SK-N-SH treated with all-trans-retinoic acid at 6 μM for 48 hours (cell line): ENCODE data around the gene MAGI3.

ENCODE experiments used
- ARNTL ChIP-seq: fragments of 450-650 bp; formaldehyde crosslinking; IDR thresholded peaks from 2 replicates; pipeline ENCODE4 v1.5.0; 2020; ENCODE audit warnings: low read depth, mild to moderate bottlenecking, moderate library complexity, borderline replicate concordance
- ISL1 ChIP-seq: fragments of 250-450 bp; sonication (Bioruptor Pico); IDR thresholded peaks from 2 replicates; pipeline ENCODE4 v2.1.2; 2022; ENCODE audit warnings: mild to moderate bottlenecking, moderate library complexity
- OSR1 ChIP-seq: fragments of 250-450 bp; sonication (Bioruptor Pico); IDR thresholded peaks from 2 replicates; pipeline ENCODE4 v1.8.0; 2022; ENCODE audit warnings: moderate library complexity, mild to moderate bottlenecking, inconsistent platforms
- PATZ1 ChIP-seq: fragments of 250-450 bp; sonication (Bioruptor Pico); IDR thresholded peaks from 2 replicates; pipeline ENCODE4 v1.8.0; 2020; ENCODE audit warnings: mild to moderate bottlenecking, moderate library complexity, borderline replicate concordance
- RARB ChIP-seq: fragments of 250-450 bp; sonication (Bioruptor Pico); IDR thresholded peaks from 2 replicates; pipeline ENCODE4 v1.8.0; 2021; ENCODE audit warnings: mild to moderate bottlenecking, moderate library complexity
- TCF4 ChIP-seq: fragments of 250-450 bp; sonication (Bioruptor Pico); IDR thresholded peaks from 2 replicates; pipeline ENCODE4 v1.8.0; 2021; ENCODE audit warnings: mild to moderate bottlenecking, moderate library complexity, borderline replicate concordance
- TOX ChIP-seq: fragments of 250-450 bp; sonication (Bioruptor Pico); IDR thresholded peaks from 2 replicates; pipeline ENCODE4 v1.8.0; 2021; ENCODE audit warnings: mild to moderate bottlenecking, moderate library complexity, borderline replicate concordance
- TSHZ2 ChIP-seq: fragments of 250-450 bp; sonication (Bioruptor Pico); IDR thresholded peaks from 2 replicates; pipeline ENCODE4 v1.5.0; 2020; ENCODE audit warnings: mild to moderate bottlenecking, moderate library complexity
- ZC3H10 ChIP-seq: fragments of 250-450 bp; sonication (Bioruptor Pico); IDR thresholded peaks from 2 replicates; pipeline ENCODE4 v1.5.1; 2021; ENCODE audit warnings: mild to moderate bottlenecking, moderate library complexity
- ZFP3 ChIP-seq: fragments of 250-450 bp; sonication (Bioruptor Pico); IDR thresholded peaks from 2 replicates; pipeline ENCODE4 v1.5.0; 2020; ENCODE audit warnings: mild to moderate bottlenecking, moderate library complexity
- ZNF565 ChIP-seq: fragments of 450-650 bp; formaldehyde crosslinking; conservative IDR thresholded peaks from 2 replicates; pipeline ENCODE4 v1.5.0; 2020; ENCODE audit warnings: low read depth, mild to moderate bottlenecking, moderate library complexity
- TF ChIP-seq, protein P1 (sequence below): fragments of 250-450 bp; sonication (Bioruptor Pico); IDR thresholded peaks from 2 replicates; pipeline ENCODE4 v1.5.1; 2020; ENCODE audit warnings: low read depth, mild to moderate bottlenecking, moderate library complexity

- TF ChIP-seq RARB (no peak), PATZ1 (no peak), TOX (CRISPR knock-in tag) (no peak), ISL1 (CRISPR knock-in tag) (no peak), TSHZ2 (CRISPR knock-in tag) (no peak), ZC3H10 (CRISPR knock-in tag) (no peak), TCF4 (CRISPR knock-in tag) (no peak), ZFP3 (CRISPR knock-in tag) (no peak), OSR1 (CRISPR knock-in tag) (no peak), ARNTL (CRISPR knock-in tag) (no peak), ZNF565 (CRISPR knock-in tag) (no peak)
- TF ChIP-seq, protein P1, sequence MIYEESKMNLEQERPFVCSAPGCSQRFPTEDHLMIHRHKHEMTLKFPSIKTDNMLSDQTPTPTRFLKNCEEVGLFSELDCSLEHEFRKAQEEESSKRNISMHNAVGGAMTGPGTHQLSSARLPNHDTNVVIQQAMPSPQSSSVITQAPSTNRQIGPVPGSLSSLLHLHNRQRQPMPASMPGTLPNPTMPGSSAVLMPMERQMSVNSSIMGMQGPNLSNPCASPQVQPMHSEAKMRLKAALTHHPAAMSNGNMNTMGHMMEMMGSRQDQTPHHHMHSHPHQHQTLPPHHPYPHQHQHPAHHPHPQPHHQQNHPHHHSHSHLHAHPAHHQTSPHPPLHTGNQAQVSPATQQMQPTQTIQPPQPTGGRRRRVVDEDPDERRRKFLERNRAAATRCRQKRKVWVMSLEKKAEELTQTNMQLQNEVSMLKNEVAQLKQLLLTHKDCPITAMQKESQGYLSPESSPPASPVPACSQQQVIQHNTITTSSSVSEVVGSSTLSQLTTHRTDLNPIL (CRISPR knock-in tag): no peak
Measured at GRCh38 chr1:113678159-113678469, 287.8 kb downstream of the MAGI3 start.
